NT2/D1 (cell line): Measurements from ENCODE around the gene NIN.

Experiments used
- DNase-seq: peaks from one replicate; pipeline ENCODE4 v3.0.0-alpha.2; 2011; ENCODE audit warnings: low read depth, low spot score
- H3K27me3 ChIP-seq: 2 replicates; pipeline ENCODE4 v1.6.0; 2011; ENCODE audit warnings: mild to moderate bottlenecking; ENCODE audit not compliant: insufficient read length, insufficient read depth
- H3K36me3 ChIP-seq: 2 replicates; pipeline ENCODE4 v1.6.1; 2011; ENCODE audit warnings: mild to moderate bottlenecking, low read length, mixed read lengths; ENCODE audit not compliant: insufficient read depth, insufficient read length
- H3K4me1 ChIP-seq: 2 replicates; pipeline ENCODE4 v1.5.1; 2011; ENCODE audit not compliant: insufficient read depth, insufficient read length
- H3K4me3 ChIP-seq: 2 replicates; pipeline ENCODE4 v1.5.1; 2011; ENCODE audit warnings: low read depth; ENCODE audit not compliant: insufficient read length
- H3K9ac ChIP-seq: 2 replicates; pipeline ENCODE4 v1.6.0; 2011; ENCODE audit warnings: low read depth; ENCODE audit not compliant: insufficient read length
- H3K9me3 ChIP-seq: 2 replicates; pipeline ENCODE4 v1.5.1; 2011; ENCODE audit warnings: mild to moderate bottlenecking, low read length; ENCODE audit not compliant: insufficient read depth
- SUZ12 ChIP-seq: IDR thresholded peaks from 2 replicates; pipeline ENCODE4 v1.6.1; 2011; ENCODE audit not compliant: insufficient read length, insufficient read depth; ENCODE audit errors: extremely low read depth
- YY1 ChIP-seq: IDR thresholded peaks from 2 replicates; pipeline ENCODE4 v1.6.1; 2011; ENCODE audit not compliant: insufficient read length, insufficient read depth
- ZNF274 ChIP-seq: IDR thresholded peaks from 2 replicates; pipeline ENCODE4 v1.6.1; 2011; ENCODE audit warnings: mild to moderate bottlenecking, low read depth, low read length

NIN gene

GRCh38 chr14:50785457-50786063 is 45.4 kb downstream of the NIN start:
- H3K4me3 ChIP-seq: no peak overlapping the region
- H3K36me3 ChIP-seq: peaks cover 14% of the 10 kb centered on the region
- no peaks in the 10 kb centered on the region for H3K27me3 ChIP-seq
- peaks cover 8% of the 10 kb centered on the region for H3K4me1 ChIP-seq
- DNase-seq: no peak
- H3K9me3 ChIP-seq: no peaks in the 10 kb centered on the region
- H3K9ac ChIP-seq: no peak overlapping the region
- no peak for TF ChIP-seq SUZ12
- no peak for TF ChIP-seq ZNF274
- no peak for TF ChIP-seq YY1

GRCh38 chr14:50784683-50785456 is 46.1 kb downstream of the NIN start:
- Histone ChIP-seq H3K36me3 (peaks cover 9% of the 10 kb centered on the region), H3K4me3 (no peak overlapping the region), H3K27me3 (no peaks in the 10 kb centered on the region), H3K9ac (no peak overlapping the region), H3K4me1 (peaks cover 8% of the 10 kb centered on the region), H3K9me3 (no peaks in the 10 kb centered on the region)
- DNase-seq: no peak
- TF ChIP-seq ZNF274: no peak
- TF ChIP-seq YY1: no peak
- no peak for TF ChIP-seq SUZ12

- TF ChIP-seq ZNF274: no peak
- no peak for TF ChIP-seq YY1
- no peak for TF ChIP-seq SUZ12
- no peaks in the 10 kb centered on the region for H3K36me3 ChIP-seq
- H3K4me1 ChIP-seq: peaks cover 8% of the 10 kb centered on the region
- H3K4me3 ChIP-seq: no peak overlapping the region
- DNase-seq: no peak
- H3K27me3 ChIP-seq: no peaks in the 10 kb centered on the region
- no peaks in the 10 kb centered on the region for H3K9me3 ChIP-seq
- no peak overlapping the region for H3K9ac ChIP-seq
These were observed 47.4 kb downstream of the NIN start for GRCh38 chr14:50783563-50783962.

- no peak overlapping the region for H3K9ac ChIP-seq
- H3K4me1 ChIP-seq: peaks cover 8% of the 10 kb centered on the region
- peaks cover 5% of the 10 kb centered on the region for H3K36me3 ChIP-seq
- no peak for DNase-seq
- no peak for TF ChIP-seq ZNF274
- no peak for TF ChIP-seq YY1
- no peak for TF ChIP-seq SUZ12
- H3K4me3 ChIP-seq: no peak overlapping the region
- H3K9me3 ChIP-seq: no peaks in the 10 kb centered on the region
- H3K27me3 ChIP-seq: no peaks in the 10 kb centered on the region
These were observed 50.6 kb downstream of the NIN start for GRCh38 chr14:50780393-50780792.

- H3K27me3 ChIP-seq: no peaks in the 10 kb centered on the region
- no peak for DNase-seq
- no peaks in the 10 kb centered on the region for H3K9me3 ChIP-seq
- TF ChIP-seq SUZ12: no peak
- no peak overlapping the region for H3K9ac ChIP-seq
- H3K4me1 ChIP-seq: peaks cover 2% of the 10 kb centered on the region
- no peak overlapping the region for H3K4me3 ChIP-seq
- H3K36me3 ChIP-seq: peaks cover 5% of the 10 kb centered on the region
These were observed 52.1 kb downstream of the NIN start for GRCh38 chr14:50778721-50779483.

GRCh38 chr14:50776522-50776921 is 54.4 kb downstream of the NIN start:
- Histone ChIP-seq H3K9me3 (no peaks in the 10 kb centered on the region), H3K4me1 (no peaks in the 10 kb centered on the region), H3K36me3 (peaks cover 10% of the 10 kb centered on the region), H3K4me3 (no peak overlapping the region), H3K9ac (no peak overlapping the region), H3K27me3 (no peaks in the 10 kb centered on the region)
- TF ChIP-seq YY1: no peak
- TF ChIP-seq ZNF274: no peak
- no peak for TF ChIP-seq SUZ12
- no peak for DNase-seq

GRCh38 chr14:50775357-50775756 is 55.6 kb downstream of the NIN start:
- DNase-seq: no peak
- Histone ChIP-seq H3K9me3 (no peaks in the 10 kb centered on the region), H3K27me3 (no peaks in the 10 kb centered on the region), H3K4me3 (no peak overlapping the region), H3K9ac (no peak overlapping the region), H3K36me3 (peaks cover 21% of the 10 kb centered on the region), H3K4me1 (no peaks in the 10 kb centered on the region)
- TF ChIP-seq YY1 (no peak), ZNF274 (no peak), SUZ12 (no peak)
